HG02571 (cell line): ENCODE measurements around the gene NUBP2.
"Not testable (repeated sequence)": the region's sequence is repeated elsewhere in the genome, so short reads cannot be mapped to it uniquely, and the experiment has no call there.

ENCODE experiments used
- ATAC-seq: cut with Tn5 transposase; IDR thresholded peaks from one replicate; pipeline ENCODE4 v1.9.1; 2021; ENCODE audit warnings: mild to moderate bottlenecking, moderate library complexity; ENCODE audit not compliant: unreplicated experiment

NUBP2 gene

DNA sequence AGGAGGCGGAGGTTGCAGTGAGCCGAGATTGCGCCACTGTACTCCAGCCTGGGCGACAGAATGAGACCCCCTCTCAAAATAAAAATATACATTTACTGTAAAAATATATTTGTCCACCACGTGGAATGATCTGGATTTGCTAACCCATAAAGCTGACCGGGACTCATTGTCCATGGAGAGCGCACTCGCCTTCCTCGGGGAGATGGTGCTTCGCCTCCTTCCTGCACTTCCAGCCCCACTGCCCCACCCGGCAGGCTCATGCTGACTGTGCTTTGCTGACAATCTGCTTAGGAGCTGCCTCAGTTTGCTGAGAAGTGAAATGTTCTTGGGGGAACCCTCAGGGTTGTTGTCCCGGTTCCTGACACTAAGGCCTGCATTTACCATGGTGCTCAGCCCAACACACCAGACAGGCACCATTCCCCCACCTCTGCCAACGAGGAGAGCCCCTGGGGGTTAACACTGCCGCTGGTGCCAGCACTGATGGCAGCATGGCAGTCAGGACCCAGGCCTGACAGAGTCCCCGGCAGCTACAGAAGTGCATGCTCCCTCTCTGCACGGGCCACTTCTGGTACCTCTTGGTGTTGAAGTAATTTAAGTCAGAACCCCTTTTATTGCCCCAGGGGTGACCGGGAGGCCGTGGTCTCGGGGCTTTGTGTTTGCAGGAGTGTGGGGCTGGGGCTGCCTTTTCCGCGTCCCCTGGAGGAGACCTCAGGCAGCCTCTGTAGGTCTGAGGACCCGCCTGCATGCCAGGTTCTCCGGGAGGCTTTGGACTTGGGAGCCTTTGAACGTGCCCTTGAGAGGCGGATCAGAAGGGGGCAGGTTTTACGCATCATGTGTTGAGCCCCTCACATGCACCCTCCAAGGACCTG is 2.5 kb downstream of the NUBP2 start:
- no peak for ATAC-seq

- ATAC-seq, result no peak
Measured at GRCh38 chr16:1785846-1786170, 3.0 kb downstream of the NUBP2 start.

DNA sequence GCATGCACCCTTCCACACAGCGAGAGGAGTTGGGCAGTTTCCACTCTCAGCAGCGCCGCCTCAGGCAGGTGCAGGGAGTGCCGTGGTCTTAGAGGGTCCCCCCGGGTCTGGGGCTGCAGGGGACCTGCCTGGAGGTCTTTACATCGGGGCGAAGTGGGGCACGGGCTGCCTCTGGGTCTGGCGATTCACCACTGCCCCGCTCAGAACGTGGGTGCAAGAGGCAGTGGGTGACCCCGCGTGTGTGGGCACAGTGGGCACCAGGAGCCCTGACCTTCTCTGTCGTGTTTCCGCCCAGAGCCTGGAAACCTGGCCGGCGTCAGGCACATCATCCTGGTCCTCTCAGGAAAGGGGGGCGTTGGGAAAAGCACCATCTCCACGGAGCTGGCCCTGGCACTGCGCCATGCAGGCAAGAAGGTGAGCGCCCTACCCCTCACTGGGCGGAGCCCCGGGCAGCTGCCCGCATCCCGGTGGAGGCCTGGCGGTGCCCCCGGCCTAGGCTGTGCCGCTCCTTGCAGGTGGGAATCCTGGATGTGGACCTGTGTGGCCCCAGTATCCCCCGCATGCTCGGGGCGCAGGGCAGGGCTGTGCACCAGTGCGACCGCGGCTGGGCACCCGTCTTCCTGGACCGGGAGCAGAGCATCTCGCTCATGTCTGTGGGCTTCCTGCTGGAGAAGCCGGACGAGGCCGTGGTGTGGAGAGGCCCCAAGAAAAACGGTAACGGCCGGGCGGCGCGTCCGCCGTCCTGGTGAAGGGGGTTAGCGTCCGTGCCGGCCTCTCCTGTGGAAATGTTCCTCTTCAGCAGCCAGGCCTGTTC is 3.7 kb downstream of the NUBP2 start:
- ATAC-seq, result no peak

DNA sequence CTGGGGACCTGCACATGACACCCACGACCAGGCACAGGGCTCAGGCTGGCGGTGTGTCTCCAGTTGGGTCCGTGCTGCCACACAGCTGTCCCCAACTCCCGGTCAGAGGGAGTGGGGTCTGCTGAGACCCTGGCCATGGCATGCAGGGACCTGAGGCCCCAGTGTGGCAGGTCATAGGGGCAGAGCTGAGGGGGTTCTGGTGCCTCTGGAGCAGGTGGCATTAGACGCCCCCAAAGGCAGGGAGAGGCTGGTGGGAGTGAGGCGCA is 4.2 kb downstream of the NUBP2 start:
- ATAC-seq, result no peak

DNA sequence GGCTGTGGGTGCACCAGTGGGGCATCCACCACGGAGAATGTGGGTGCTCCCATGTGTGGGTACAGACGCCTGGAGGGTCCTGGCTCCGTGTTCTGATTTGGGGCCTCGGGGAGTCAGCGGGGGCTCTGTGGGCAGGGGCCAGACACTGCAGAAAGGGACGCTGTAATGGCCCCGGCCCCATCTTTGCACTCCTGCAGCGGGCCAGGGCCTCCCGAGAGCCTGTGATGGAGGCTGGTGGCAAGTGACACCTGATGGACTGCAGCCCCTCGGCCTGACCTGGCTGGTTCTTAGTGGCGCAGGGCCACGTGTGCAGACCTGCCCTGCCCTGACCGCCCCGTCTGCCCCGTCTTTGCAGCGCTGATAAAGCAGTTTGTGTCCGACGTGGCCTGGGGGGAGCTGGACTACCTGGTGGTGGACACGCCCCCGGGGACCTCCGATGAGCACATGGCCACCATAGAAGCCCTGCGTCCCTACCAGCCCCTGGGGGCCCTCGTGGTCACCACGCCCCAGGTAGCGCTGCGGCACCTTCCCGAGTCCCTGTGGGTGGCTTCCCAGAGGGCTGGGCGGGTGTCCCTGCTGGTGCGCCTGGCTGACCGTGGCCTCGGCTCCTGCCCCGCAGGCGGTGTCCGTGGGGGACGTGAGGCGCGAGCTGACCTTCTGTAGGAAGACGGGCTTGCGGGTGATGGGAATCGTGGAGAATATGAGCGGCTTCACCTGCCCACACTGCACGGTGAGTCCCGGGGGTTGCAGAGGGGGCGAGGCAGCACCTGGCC is 4.7 kb downstream of the NUBP2 start:
- no peak for ATAC-seq

GRCh38 chr16:1788095-1788707 is 5.4 kb downstream of the NUBP2 start:
- no peak for ATAC-seq

DNA sequence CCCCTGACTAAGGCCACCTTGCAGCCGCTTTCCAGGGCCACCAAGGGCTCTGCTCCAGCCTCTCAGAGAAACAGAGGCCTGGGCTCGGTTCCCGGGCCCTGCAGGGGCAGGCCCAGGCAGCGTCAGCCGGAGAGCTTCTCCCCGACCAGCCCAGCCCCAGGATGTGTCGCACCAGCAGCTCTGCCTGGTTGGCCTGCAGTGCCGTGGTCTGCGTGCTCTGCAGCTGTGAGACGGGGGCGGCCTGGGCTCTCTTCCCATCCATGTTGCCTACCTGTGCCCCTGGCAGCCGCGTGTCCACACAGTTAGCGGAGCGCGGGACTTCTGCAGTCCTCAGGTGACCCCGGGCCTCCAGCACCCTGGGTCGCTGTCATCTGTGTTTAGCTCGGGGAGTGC is 5.9 kb downstream of the NUBP2 start:
- no peak for ATAC-seq

DNA sequence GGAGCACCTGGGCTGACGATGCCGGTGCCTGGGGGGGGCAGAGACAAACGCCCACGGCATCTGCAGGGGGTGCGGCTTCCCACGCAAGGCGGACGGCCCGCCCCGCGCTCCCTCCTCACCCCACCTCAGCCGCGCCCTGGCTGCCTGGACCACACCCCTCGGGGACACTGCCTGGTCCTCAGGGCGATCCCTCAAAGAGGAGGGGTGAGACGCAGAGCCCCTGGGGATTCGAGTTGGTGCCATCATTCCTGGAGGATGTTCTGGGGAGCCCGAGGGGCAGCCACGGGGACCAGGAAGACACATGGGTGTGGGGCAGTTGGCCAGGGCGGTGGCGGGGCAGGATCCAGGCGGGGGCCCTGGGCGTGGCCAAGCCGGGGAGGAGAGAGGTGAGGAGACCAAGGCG is 6.9 kb downstream of the NUBP2 start:
- no peak for ATAC-seq

DNA sequence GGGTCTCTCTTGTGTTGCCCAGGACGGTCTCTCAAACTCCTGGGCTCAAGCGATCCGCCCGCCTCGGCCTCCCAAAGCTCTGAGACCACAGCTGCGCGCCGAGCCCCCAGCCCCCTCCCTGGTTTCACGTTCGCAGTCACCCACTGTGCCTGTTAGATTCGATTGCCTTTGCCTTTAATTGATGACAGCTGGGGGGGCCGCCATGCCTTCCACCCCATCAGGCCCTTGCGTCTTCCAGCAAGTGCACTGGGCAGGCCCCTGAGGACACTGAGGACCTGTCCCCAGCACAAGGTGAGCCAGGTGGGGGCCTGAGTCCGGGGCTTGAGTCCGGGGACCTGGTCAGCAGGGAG is 7.5 kb downstream of the NUBP2 start:
- no peak for ATAC-seq

- ATAC-seq, result no peak
Measured at GRCh38 chr16:1790611-1791255, 8.0 kb downstream of the NUBP2 start.

DNA sequence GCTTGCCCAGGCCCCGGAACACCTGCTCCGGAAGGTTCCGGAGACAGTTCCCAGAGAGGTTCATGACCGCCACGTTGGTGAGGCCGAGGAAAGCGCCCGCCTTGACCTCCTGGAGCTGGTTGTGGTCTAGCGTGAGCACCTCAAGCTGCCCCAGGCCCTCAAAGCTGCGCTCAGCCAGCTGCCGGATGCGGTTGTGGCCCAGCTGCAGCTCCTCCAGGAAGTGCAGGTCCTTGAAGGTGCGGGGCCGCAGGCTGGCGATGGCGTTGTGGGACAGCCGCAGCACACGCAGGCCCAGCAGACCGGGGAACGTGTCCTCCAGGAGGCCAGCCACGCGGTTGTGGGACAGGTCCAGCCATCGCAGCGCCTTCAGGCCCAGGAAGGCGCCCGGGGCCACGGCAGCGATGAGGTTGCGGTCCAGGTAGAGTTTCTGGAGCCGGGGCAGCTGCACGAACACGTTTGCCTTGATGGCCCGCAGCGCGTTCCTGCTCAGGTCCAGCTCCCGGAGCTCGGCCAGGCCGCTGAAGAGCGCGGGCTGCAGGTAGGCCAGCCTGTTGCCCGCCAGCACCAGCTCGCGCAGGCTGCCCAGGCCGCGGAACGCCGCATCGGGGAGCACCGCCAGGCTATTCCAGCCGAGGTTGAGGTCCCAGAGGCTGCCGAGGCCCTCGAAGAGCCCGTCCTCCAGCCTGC is 8.6 kb downstream of the NUBP2 start:
- no peak for ATAC-seq

- no peak for ATAC-seq
Measured at GRCh38 chr16:1791943-1792812, 9.4 kb downstream of the NUBP2 start.

GRCh38 chr16:1792836-1793577 is 10.2 kb downstream of the NUBP2 start:
- ATAC-seq, result no peak

DNA sequence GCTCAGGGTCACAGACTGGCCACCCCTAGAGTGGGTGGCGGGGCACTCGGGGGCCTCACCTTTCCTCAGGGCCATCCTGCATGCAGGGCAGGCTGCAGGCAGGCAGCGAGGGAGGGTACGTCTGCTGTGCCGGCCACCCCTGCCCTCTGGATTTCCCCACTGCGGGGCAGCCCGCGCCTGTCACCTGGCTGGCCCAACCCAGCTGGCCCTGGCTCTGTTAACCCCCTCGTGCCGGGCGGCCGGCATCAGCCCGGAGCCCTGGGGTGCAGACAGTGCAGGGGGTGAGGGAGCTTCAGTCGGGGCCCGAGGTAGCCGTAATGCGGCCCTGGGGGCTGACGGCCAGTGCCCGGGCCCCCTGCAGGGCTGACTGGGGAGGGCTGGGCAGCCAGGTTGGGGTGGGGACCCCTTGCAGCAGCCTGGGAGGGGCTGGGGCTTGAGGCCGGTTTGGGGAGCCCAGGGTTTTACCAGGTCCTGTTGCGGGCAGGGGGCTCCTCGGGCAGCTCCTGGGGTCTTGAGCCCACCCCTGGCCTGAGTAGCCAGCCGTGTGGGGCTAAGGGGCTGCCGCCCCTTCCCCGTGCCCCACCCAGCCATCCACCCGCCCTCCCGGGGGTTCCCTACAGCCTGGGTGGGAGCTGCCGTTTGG is 10.9 kb downstream of the NUBP2 start, which contains the start of gene IGFALS:
Gene IGFALS, minus strand, starts transcription at position 128 of the 643 bp plus-strand sequence. Its CDS starts 53 bp downstream, at position 75.
- ATAC-seq, result no peak

DNA sequence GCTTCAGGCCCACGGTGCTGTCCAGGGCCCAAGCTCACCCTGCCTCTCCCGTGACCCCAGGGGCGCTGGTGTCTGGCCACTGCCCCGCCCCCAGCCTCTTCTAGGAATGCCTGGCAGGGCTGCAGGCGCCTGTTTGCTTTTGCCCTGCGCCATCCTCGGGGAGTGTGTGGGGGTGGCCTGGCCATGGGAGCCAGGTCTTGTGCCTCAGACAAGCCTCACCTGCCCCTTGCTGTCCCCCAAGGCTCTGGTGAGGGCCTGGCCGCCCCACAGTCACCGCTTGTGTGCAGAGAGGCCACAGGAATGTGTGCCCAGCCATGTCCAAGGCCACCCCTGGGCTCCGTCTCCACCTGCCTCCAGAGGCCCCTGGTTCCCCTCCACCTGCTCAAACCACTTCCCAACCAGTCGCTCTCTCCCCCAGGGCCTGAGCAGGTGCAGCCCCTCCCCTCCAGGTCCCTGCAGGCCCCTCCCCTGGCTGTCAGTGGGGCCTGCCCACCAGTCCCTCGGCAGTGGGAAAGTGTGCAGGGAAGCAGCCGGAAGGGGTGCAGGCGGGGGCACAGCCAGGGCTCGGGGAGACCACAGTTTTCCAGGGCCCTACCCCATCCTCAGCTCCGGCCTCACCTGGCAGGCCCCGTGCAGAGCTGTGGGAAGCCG is 11.6 kb downstream of the NUBP2 start:
- no peak for ATAC-seq

DNA sequence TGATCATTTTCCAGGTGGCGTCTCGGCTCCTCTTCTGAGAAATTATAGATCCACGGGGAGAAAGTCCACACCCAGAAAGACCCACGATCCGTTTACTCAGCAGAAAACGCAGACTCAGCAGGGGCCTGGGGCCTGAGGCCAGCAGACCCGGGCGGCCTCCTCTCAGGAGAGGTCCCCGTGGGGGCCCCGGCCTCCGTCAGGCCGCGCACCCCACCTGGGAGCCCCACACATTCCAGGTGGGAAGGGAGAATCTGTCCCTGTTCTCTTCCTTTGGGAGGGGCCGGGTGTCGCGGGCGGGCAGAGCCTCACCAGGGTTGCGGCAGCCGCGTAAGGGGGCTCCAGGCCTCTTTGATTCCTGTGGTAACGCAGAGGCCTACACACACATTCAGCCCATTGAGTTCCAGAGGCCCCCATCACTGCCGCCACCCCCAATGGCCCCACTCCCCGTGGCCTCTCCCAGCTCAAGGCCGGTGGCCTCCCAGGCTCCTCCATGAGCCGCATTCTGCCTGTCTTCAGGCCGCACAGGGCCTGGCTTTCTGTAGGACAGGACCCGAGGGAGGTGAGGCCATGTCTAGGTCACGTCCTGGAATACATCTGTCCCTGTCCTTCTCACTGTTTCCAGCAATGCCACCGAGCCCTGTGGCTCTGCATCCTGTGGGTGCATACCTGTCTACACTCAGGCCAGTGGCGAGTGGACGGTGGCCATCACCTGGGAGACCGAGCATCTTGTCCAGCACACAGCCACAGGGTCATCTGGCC is 12.3 kb downstream of the NUBP2 start:
- ATAC-seq, result no peak

GRCh38 chr16:1799263-1799662 is 16.5 kb downstream of the NUBP2 start:
- ATAC-seq, result not testable (repeated sequence)
